Spleen (tissue), 11 donors: ENCODE measurements around the gene WHAMM. TPM values are rescaled to one million over a fixed set of nuclear protein-coding genes. Genes with fewer than 3 reads are reported as not detected.
"Not testable (repeated sequence)": the region's sequence is repeated elsewhere in the genome, so short reads cannot be mapped to it uniquely, and the experiment has no call there.

ENCODE experiments used
- DNase-seq: peaks from one replicate; pipeline ENCODE4 v3.0.0-alpha.2; 2020
- H3K27ac ChIP-seq, 8 donors: fragments of 200-600 bp; sonication (generic) in 7 of 8; 1 replicate in 4 of 8; 2 replicates in 4 of 8; pipeline versions ENCODE4 v1.5.0 to v1.8.0; 2016 to 2021; ENCODE audit warnings: inconsistent platforms in 4 of 8, mild to moderate bottlenecking in 4 of 8, moderate library complexity in 1 of 8
- H3K27me3 ChIP-seq, 7 donors: fragments of 200-600 bp; sonication (generic) in 6 of 7; replicated peaks in 1 of 7; 1 replicate in 4 of 7; 2 replicates in 3 of 7; pipeline versions ENCODE4 v1.5.0 to v1.8.0; 2016 to 2021; ENCODE audit warnings: inconsistent platforms in 3 of 7, mild to moderate bottlenecking in 1 of 7
- H3K36me3 ChIP-seq, 6 donors: fragments of 200-600 bp; sonication (generic) in 5 of 6; 1 replicate in 4 of 6; 2 replicates in 2 of 6; pipeline versions ENCODE4 v1.5.0 to v1.8.0; 2016 to 2021; ENCODE audit warnings: inconsistent platforms in 2 of 6
- H3K4me1 ChIP-seq, 6 donors: fragments of 200-600 bp; sonication (generic) in 5 of 6; 1 replicate in 3 of 6; 2 replicates in 3 of 6; pipeline versions ENCODE4 v1.5.0 to v1.8.0; 2016 to 2021; ENCODE audit warnings: inconsistent platforms in 3 of 6
- H3K4me3 ChIP-seq, 8 donors: fragments of 200-600 bp; sonication (generic) in 7 of 8; 1 replicate in 4 of 8; 2 replicates in 4 of 8; pipeline versions ENCODE4 v1.5.0 to v1.8.0; 2016 to 2021; ENCODE audit warnings: inconsistent platforms in 4 of 8, mild to moderate bottlenecking in 4 of 8, moderate library complexity in 2 of 8
- H3K9me3 ChIP-seq, 8 donors: fragments of 200-600 bp; sonication (generic) in 7 of 8; 1 replicate in 4 of 8; 2 replicates in 4 of 8; pipeline versions ENCODE4 v1.5.0 to v1.8.0; 2016 to 2021; ENCODE audit warnings: inconsistent platforms in 4 of 8
- POLR2A ChIP-seq, 3 donors: fragments of 450-650 bp; IDR thresholded peaks; one replicate each; pipeline ENCODE4 v1.5.1; 2017; ENCODE audit warnings: antibody characterized with exemption in 3 of 3, mild to moderate bottlenecking in 1 of 3
- POLR2AphosphoS5 ChIP-seq, 3 donors: sonication (generic); formaldehyde crosslinking; IDR thresholded peaks; one replicate each; pipeline ENCODE4 v1.5.1; 2017; ENCODE audit warnings: antibody characterized with exemption in 3 of 3
- WGBS, 5 donors: extraction: QIAGEN DNeasy Blood & Tissue Kit in 3 of 5; methylation state at CpG; one replicate each; pipeline versions ENCODE4 v1.1.5 to v1.1.7; 2013 to 2018; 5-methylcytosine and 5-hydroxymethylcytosine counted together
- intact Hi-C: fragments of 100-400 bp; cut with DNase I; formaldehyde crosslinking; loops from one replicate; pipeline ENCODE4 v1.15.0; 2023; ENCODE audit warnings: low total_unique reads
- polyA plus RNA-seq, 3 donors: library from polyadenylated mRNA; stranded (reverse); fragments of 200-250 nt; gene quantifications; one replicate each; pipeline ENCODE4 v1.2.1, GENCODE V29; 2013
- total RNA-seq, 7 donors: library from RNA; depleted of rRNA in 3 of 7; stranded (reverse); fragments of >200 nt in 3 of 7; fragmentation: NEBNext Ultra II Directional in 4 of 7; extraction: Animal tissue kit (Norgen Biotek cat#: 25700) in 4 of 7; gene quantifications; one replicate each; pipeline versions ENCODE4 v1.1.0 to v1.2.1, GENCODE V29; 2016 to 2021
- TF ChIP-seq, protein P1 (sequence below), 11 experiments: fragments of 200-600 bp in 7 of 11; fragments of 450-650 bp in 4 of 11; sonication (generic) in 4 of 11; IDR thresholded peaks in 8 of 11; conservative IDR thresholded peaks in 3 of 11; 1 replicate in 7 of 11; 2 replicates in 4 of 11; pipeline versions ENCODE4 v1.4.0 to v1.8.0; 2016 to 2021; ENCODE audit warnings: antibody characterized with exemption in 11 of 11, inconsistent platforms in 4 of 11, mild to moderate bottlenecking in 1 of 11
- donor health status: healthy with polysubstance abuse.
- donor health status: DM: no; HTN: no; CAD: no; lungs with moderate emphysema.
- donor health status: DM: no; HTN: no; CAD: no.
- donor health status: Bipolar disorder and iron deficiency.
- donor health status: healthy.
- donor health status: DM: no; HTN: no; CAD: no.
- donor health status: DM: yes; HTN: yes; CAD: no.

The WHAMM gene
- total and polyA plus RNA-seq, 10 donors: 3.3 to 14.1 (median 11.9) TPM

DNA sequence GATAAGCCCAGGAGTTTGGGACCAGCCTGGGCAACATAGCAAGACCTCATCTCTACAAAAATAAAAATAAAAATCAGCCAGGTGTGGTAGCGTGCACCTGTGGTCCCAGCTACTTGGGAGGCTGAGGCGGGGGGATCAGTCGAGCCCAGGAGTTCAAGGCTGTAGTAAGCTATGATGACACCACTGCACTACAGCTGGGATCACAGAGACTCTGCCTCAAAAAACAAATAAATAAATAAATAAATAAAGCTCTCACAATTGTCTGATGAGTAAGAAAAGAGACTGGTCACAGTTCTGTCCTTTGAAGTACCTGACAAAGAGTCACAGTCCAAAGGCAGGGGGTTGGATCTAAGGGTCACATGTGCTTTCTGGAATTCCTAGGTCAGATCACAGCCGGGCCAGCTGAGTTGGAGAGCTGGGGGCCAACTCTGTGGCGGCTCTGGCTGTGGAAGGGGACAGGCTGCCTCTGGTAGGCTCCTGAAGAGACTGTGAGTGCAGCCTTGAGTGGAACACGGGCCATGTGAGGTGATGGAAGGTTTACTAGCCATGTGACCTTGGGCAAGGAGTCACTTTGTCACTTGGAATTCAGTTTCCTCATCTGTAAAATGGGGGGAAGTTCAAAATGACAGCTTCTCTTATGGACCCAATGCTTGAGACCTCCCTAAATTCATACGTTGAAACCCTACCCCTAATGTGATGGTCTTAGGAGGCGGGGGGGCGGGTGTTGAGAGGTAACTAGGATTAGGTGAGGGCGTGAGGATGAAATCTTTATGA, 47.2 kb downstream of the WHAMM start:
- H3K4me1 ChIP-seq: peaks cover 0 to 25% (median 10%) of the 10 kb centered on the region in 6 donors
- intact Hi-C loops: no loop called here
- no peaks in the 10 kb centered on the region for H3K36me3 ChIP-seq
- no peak for DNase-seq
- 95 to 97% (median 96%) methylated on average over 10 of the region's 10 CpGs for WGBS, 5 donors
- TF ChIP-seq, protein P1, sequence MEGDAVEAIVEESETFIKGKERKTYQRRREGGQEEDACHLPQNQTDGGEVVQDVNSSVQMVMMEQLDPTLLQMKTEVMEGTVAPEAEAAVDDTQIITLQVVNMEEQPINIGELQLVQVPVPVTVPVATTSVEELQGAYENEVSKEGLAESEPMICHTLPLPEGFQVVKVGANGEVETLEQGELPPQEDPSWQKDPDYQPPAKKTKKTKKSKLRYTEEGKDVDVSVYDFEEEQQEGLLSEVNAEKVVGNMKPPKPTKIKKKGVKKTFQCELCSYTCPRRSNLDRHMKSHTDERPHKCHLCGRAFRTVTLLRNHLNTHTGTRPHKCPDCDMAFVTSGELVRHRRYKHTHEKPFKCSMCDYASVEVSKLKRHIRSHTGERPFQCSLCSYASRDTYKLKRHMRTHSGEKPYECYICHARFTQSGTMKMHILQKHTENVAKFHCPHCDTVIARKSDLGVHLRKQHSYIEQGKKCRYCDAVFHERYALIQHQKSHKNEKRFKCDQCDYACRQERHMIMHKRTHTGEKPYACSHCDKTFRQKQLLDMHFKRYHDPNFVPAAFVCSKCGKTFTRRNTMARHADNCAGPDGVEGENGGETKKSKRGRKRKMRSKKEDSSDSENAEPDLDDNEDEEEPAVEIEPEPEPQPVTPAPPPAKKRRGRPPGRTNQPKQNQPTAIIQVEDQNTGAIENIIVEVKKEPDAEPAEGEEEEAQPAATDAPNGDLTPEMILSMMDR (IDR thresholded peaks at IDR 0.05 in 8 of 11, conservative IDR thresholded peaks at IDR 0.05 in 3 of 11): no peak
- TF ChIP-seq POLR2AphosphoS5 (IDR thresholded peaks at IDR 0.05) (no peak), POLR2A (IDR thresholded peaks at IDR 0.05) (no peak)
- H3K4me3 ChIP-seq: no peak overlapping the region
- no peaks in the 10 kb centered on the region for H3K9me3 ChIP-seq
- no peaks in the 10 kb centered on the region for H3K27me3 ChIP-seq
- H3K27ac ChIP-seq: peak overlapping the region in 5 of 8 donors; percentile 55 to 75 (median 62)

DNA sequence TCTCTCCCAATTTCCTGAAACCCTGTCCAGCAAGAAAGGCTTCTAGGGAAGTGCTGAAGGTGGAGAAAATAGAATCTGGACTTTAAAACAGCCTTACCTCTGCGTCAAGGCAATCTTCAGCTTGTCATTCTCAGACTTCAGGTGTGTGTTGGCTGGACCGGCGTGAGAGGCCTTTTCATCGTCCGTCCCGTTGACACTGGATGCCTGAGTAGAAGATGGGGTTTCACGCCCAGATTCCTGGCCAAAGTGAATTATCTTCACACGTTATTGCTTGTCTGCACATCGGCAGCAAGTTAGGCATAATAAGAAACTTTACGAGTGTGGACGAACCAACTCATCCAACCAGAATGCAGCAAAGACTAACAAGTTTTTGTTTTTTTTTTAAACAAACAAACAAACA, 49.5 kb downstream of the WHAMM start:
- Histone ChIP-seq H3K36me3 (no peaks in the 10 kb centered on the region), H3K27me3 (no peaks in the 10 kb centered on the region), H3K27ac (no peak overlapping the region), H3K4me1 (peaks cover 0 to 11% (median 7%) of the 10 kb centered on the region in 6 donors), H3K4me3 (no peak overlapping the region), H3K9me3 (no peaks in the 10 kb centered on the region)
- intact Hi-C loops: no loop called here
- TF ChIP-seq, protein P1 (IDR thresholded peaks at IDR 0.05 in 8 of 11, conservative IDR thresholded peaks at IDR 0.05 in 3 of 11): no peak
- TF ChIP-seq POLR2AphosphoS5 (IDR thresholded peaks at IDR 0.05) (no peak), POLR2A (IDR thresholded peaks at IDR 0.05) (no peak)
- WGBS, 5 donors: 92 to 97% (median 95%) methylated on average over 11 of the region's 11 CpGs
- DNase-seq: no peak

DNA sequence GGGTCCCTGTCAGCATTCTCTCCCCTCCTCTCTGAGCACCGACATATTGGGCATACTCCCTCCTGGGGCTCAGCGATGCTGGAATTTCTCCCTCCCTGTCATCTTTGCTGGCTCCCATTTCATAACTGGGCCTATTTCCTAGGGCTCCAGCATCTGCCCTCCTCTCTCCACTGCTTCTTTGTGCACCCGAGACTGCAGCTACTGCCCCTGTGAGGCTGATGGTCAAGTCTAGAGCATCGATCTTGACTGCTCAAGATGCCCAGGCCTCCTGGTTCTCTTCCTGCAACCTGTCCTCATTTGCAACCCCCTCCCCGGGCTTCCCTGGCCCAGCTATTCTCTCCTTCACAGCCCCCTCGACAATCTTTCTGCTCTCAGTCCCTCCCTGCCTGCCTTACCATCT, 53.5 kb downstream of the WHAMM start:
- H3K4me3 ChIP-seq: no peak overlapping the region
- DNase-seq: no peak
- no peaks in the 10 kb centered on the region for H3K4me1 ChIP-seq
- TF ChIP-seq POLR2AphosphoS5 (IDR thresholded peaks at IDR 0.05) (no peak), POLR2A (IDR thresholded peaks at IDR 0.05) (no peak)
- TF ChIP-seq, protein P1 (IDR thresholded peaks at IDR 0.05 in 8 of 11, conservative IDR thresholded peaks at IDR 0.05 in 3 of 11): no peak
- intact Hi-C loops: no loop called here
- H3K27me3 ChIP-seq: no peaks in the 10 kb centered on the region
- H3K27ac ChIP-seq: no peak overlapping the region
- no peaks in the 10 kb centered on the region for H3K36me3 ChIP-seq
- WGBS, 5 donors: 84 to 94% (median 91%) methylated on average over 6 of the region's 6 CpGs
- H3K9me3 ChIP-seq: no peaks in the 10 kb centered on the region

DNA sequence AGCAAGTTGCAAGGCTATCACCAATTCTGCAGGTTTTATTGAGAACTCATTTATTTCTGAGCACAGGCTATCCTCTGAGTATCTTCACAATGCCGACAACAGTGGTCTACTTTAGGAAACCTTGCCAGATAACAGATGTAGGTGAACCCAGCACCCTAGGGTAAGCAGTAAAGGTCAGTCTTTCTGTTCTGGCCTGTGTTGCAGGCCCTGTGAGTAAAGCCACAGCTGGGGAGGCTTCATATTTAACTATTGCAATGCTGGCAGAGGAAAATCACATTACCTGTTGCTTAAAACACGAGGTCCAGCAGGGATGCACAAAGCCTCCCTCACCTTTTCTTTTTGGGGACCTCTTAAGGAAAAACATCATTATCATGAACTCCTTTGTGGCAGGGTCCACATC, 55.5 kb downstream of the WHAMM start:
- TF ChIP-seq POLR2AphosphoS5 (IDR thresholded peaks at IDR 0.05) (no peak), POLR2A (IDR thresholded peaks at IDR 0.05) (no peak)
- TF ChIP-seq, protein P1 (IDR thresholded peaks at IDR 0.05 in 8 of 11, conservative IDR thresholded peaks at IDR 0.05 in 3 of 11): no peak
- Histone ChIP-seq H3K36me3 (no peaks in the 10 kb centered on the region), H3K27ac (no peak overlapping the region), H3K4me3 (no peak overlapping the region), H3K27me3 (no peaks in the 10 kb centered on the region), H3K4me1 (peaks cover 0 to under 1% (median 0%) of the 10 kb centered on the region in 6 donors), H3K9me3 (no peaks in the 10 kb centered on the region)
- no peak for DNase-seq
- intact Hi-C loops: no loop called here
- 83 to 98% (median 92%) methylated on average over 2 of the region's 2 CpGs for WGBS, 5 donors

DNA sequence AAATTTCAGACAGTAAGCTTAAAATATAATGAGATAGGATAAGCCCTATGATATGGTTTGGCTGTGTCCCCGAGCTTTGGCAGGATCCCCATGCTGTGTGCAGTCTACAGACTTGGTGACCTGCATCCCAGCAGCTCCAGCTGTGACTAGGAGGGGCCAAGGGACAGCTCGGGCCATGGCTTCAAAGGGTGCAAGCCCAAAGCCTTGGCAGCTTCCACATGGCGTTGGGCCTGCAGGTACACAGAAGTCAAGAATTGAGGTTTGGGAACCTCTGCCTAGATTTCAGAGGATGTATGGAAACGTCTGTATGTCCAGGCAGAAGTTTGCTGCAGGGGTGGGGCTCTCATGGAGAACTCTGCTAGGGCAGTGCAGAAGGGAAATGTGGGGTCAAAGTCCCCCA, 56.2 kb downstream of the WHAMM start:
- intact Hi-C loops, H3K9me3 ChIP-seq, H3K4me1 ChIP-seq, H3K4me3 ChIP-seq, H3K36me3 ChIP-seq, H3K27me3 ChIP-seq, DNase-seq, H3K27ac ChIP-seq: not testable (repeated sequence)
- WGBS, 5 donors: 60 to 86% (median 81%) methylated on average over 4 of the region's 4 CpGs

DNA sequence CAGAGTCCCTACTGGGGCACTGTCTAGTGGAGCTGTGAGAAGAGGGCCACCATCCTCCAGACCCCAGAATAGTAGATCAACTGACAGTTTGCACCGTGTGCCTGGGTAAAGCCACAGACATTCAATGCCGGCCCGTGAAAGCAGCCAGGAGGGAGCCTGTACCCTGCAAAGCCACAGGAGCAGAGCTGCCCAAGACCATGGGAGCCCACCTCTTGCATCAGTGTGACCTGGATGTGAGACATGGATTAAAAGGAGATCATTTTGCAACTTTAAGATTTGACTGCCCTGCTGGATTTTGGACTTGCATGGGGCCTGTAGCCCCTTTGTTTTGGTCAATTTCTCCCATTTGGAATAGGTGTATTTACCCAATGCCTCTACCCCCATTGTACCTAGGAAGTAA, 56.6 kb downstream of the WHAMM start:
- H3K27ac ChIP-seq, H3K36me3 ChIP-seq, DNase-seq, H3K4me3 ChIP-seq, H3K27me3 ChIP-seq, H3K9me3 ChIP-seq, intact Hi-C loops: not testable (repeated sequence)
- 78 to 100% (median 93%) methylated on average over 3 of the region's 3 CpGs for WGBS, 5 donors
- H3K4me1 ChIP-seq: peaks cover 0 to 11% (median 0%) of the 10 kb centered on the region in 6 donors
